ENCODE results near the gene GSG1L2. TPM values are rescaled to one million over a fixed set of nuclear protein-coding genes. Genes with fewer than 3 reads are reported as not detected.

Gene GSG1L2
- total RNA-seq, 1 experiment from 2014 or later = not detected

- H3K27ac ChIP-seq (ENCODE audit: low read depth, low read length) = no peak overlapping the region
- no TSS peak for BruUV-seq (replicated peaks)
- H2AFZ ChIP-seq (ENCODE audit: low read depth, low read length, poor library complexity, severe bottlenecking) = no peak overlapping the region
- TF ChIP-seq RAD21 (IDR thresholded peaks at IDR 0.05; ENCODE audit: low read depth) = peak; percentile 11; the same call in 1 of the 2 replicates
- TF ChIP-seq EZH2phosphoT487 (IDR thresholded peaks at IDR 0.05; ENCODE audit: borderline replicate concordance) = no peak
- H3K79me2 ChIP-seq (ENCODE audit: insufficient read depth, low read length) = no peaks in the 10 kb centered on the region
- H3K36me3 ChIP-seq (ENCODE audit: control insufficient read depth in 1 of 2, insufficient read depth in 2 of 2, low read length in 2 of 2) = no peaks in the 10 kb centered on the region
- ChIA-PET CTCF (no interaction called here), RAD21 (ENCODE audit: low non-redundant PET in 1 of 2, low total read pairs in 2 of 2, uncharacterized antibody in 2 of 2, unreplicated experiment in 2 of 2) (no interaction called here), POLR2A (no interaction called here)
- no peaks in the 10 kb centered on the region for H3K27me3 ChIP-seq (ENCODE audit: insufficient read depth, low read length)
- H3K4me3 ChIP-seq (replicated peaks in 1 of 2; ENCODE audit: low read depth in 1 of 2, low read length in 2 of 2) = no peak overlapping the region
- no peaks in the 10 kb centered on the region for H3K9me3 ChIP-seq (ENCODE audit: control insufficient read depth in 1 of 2, insufficient read depth in 1 of 2, low read depth in 1 of 2, low read length in 2 of 2)
- H3K4me2 ChIP-seq (ENCODE audit: low read length) = no peak overlapping the region
- H3K4me1 ChIP-seq (ENCODE audit: control insufficient read depth in 1 of 2, insufficient read depth in 2 of 2, low read length in 2 of 2) = peaks cover 12 to 16% of the 10 kb centered on the region in 2 experiments; a peak in 3 of 4 replicates
- no peaks in the 10 kb centered on the region for H4K20me1 ChIP-seq (ENCODE audit: insufficient read depth)
- DNase-seq (ENCODE audit: low read depth, low spot score) (no peak), ATAC-seq (no peak)
- H3K9me2 ChIP-seq (ENCODE audit: insufficient read depth) = no peaks in the 10 kb centered on the region
- intact Hi-C loops (cut with micrococcal nuclease) = no loop called here
- no peak overlapping the region for H3K9ac ChIP-seq (ENCODE audit: low read length)
Observed at GRCh38 chr17:9798008-9798407, 23.9 kb downstream of the GSG1L2 start.

- POLR2A ChIA-PET = no interaction called here
- H3K9ac ChIP-seq (ENCODE audit: low read length) = no peak overlapping the region
- H3K4me2 ChIP-seq (ENCODE audit: low read length) = no peak overlapping the region
- DNase-seq (ENCODE audit: low read depth, low spot score) (no peak), ATAC-seq (no peak)
- RAD21 ChIA-PET (ENCODE audit: low non-redundant PET in 1 of 2, low total read pairs in 2 of 2, uncharacterized antibody in 2 of 2, unreplicated experiment in 2 of 2) = no interaction called here
- no TSS peak for BruUV-seq (replicated peaks)
- no peaks in the 10 kb centered on the region for H3K9me3 ChIP-seq (ENCODE audit: control insufficient read depth in 1 of 2, insufficient read depth in 1 of 2, low read depth in 1 of 2, low read length in 2 of 2)
- no peaks in the 10 kb centered on the region for H3K9me2 ChIP-seq (ENCODE audit: insufficient read depth)
- H4K20me1 ChIP-seq (ENCODE audit: insufficient read depth) = no peaks in the 10 kb centered on the region
- H3K27ac ChIP-seq (ENCODE audit: low read depth, low read length) = no peak overlapping the region
- H3K4me3 ChIP-seq (replicated peaks in 1 of 2; ENCODE audit: low read depth in 1 of 2, low read length in 2 of 2) = no peak overlapping the region
- H3K4me1 ChIP-seq (ENCODE audit: control insufficient read depth in 1 of 2, insufficient read depth in 2 of 2, low read length in 2 of 2) = no peaks in the 10 kb centered on the region
- H2AFZ ChIP-seq (ENCODE audit: low read depth, low read length, poor library complexity, severe bottlenecking) = no peak overlapping the region
- intact Hi-C loops (cut with micrococcal nuclease) = no loop called here
- no peaks in the 10 kb centered on the region for H3K79me2 ChIP-seq (ENCODE audit: insufficient read depth, low read length)
- no peaks in the 10 kb centered on the region for H3K27me3 ChIP-seq (ENCODE audit: insufficient read depth, low read length)
- no peaks in the 10 kb centered on the region for H3K36me3 ChIP-seq (ENCODE audit: control insufficient read depth in 1 of 2, insufficient read depth in 2 of 2, low read length in 2 of 2)
- CTCF ChIA-PET = no interaction called here
- TF ChIP-seq POLR2A (IDR thresholded peaks at IDR 0.05; ENCODE audit: borderline replicate concordance, extremely low read depth, insufficient read depth, insufficient read length) (no peak), EGR1 (IDR thresholded peaks at IDR 0.05; ENCODE audit: low read depth) (no peak), CEBPB (IDR thresholded peaks at IDR 0.05; ENCODE audit: low read depth) (no peak), ZBTB33 (IDR thresholded peaks at IDR 0.05; ENCODE audit: extremely low read depth, insufficient replicate concordance, low read length) (no peak), YY1 (IDR thresholded peaks at IDR 0.05; ENCODE audit: extremely low read depth, insufficient replicate concordance, low read depth, low read length) (no peak), SP1 (IDR thresholded peaks at IDR 0.05; ENCODE audit: low read depth) (no peak), FOSL1 (IDR thresholded peaks at IDR 0.05; ENCODE audit: low read depth) (no peak), JUND (IDR thresholded peaks at IDR 0.05) (no peak), SIN3A (IDR thresholded peaks at IDR 0.05; ENCODE audit: low read depth) (no peak), ZNF274 (IDR thresholded peaks at IDR 0.05; ENCODE audit: low read depth, low read length) (no peak), EZH2phosphoT487 (IDR thresholded peaks at IDR 0.05; ENCODE audit: borderline replicate concordance) (no peak), TCF7L2 (IDR thresholded peaks at IDR 0.05; ENCODE audit: borderline replicate concordance, extremely low read depth, insufficient read depth, insufficient read length) (no peak)
- TF ChIP-seq, protein P1, sequence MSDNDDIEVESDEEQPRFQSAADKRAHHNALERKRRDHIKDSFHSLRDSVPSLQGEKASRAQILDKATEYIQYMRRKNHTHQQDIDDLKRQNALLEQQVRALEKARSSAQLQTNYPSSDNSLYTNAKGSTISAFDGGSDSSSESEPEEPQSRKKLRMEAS (IDR thresholded peaks at IDR 0.05) = no peak
- TF ChIP-seq, protein P2, sequence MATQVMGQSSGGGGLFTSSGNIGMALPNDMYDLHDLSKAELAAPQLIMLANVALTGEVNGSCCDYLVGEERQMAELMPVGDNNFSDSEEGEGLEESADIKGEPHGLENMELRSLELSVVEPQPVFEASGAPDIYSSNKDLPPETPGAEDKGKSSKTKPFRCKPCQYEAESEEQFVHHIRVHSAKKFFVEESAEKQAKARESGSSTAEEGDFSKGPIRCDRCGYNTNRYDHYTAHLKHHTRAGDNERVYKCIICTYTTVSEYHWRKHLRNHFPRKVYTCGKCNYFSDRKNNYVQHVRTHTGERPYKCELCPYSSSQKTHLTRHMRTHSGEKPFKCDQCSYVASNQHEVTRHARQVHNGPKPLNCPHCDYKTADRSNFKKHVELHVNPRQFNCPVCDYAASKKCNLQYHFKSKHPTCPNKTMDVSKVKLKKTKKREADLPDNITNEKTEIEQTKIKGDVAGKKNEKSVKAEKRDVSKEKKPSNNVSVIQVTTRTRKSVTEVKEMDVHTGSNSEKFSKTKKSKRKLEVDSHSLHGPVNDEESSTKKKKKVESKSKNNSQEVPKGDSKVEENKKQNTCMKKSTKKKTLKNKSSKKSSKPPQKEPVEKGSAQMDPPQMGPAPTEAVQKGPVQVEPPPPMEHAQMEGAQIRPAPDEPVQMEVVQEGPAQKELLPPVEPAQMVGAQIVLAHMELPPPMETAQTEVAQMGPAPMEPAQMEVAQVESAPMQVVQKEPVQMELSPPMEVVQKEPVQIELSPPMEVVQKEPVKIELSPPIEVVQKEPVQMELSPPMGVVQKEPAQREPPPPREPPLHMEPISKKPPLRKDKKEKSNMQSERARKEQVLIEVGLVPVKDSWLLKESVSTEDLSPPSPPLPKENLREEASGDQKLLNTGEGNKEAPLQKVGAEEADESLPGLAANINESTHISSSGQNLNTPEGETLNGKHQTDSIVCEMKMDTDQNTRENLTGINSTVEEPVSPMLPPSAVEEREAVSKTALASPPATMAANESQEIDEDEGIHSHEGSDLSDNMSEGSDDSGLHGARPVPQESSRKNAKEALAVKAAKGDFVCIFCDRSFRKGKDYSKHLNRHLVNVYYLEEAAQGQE (IDR thresholded peaks at IDR 0.05; ENCODE audit: low read depth) = no peak
Observed at GRCh38 chr17:9792181-9792840, 29.6 kb downstream of the GSG1L2 start.
